NB4 (cell line): ENCODE results near the gene AKT1S1.

ENCODE experiments used
- CTCF ChIP-seq: IDR thresholded peaks from one replicate; pipeline ENCODE4 v1.5.1; 2012; ENCODE audit warnings: low read depth, low read length
- MYC ChIP-seq: IDR thresholded peaks from 2 replicates; pipeline ENCODE4 v1.6.1; 2011; ENCODE audit warnings: low read depth, low read length
- POLR2A ChIP-seq: IDR thresholded peaks from 2 replicates; pipeline ENCODE4 v1.6.1; 2011; ENCODE audit warnings: mild to moderate bottlenecking; ENCODE audit not compliant: insufficient read length; ENCODE audit errors: extremely low read depth
- TF ChIP-seq, protein P1 (sequence below): IDR thresholded peaks from 2 replicates; pipeline ENCODE4 v1.6.1; 2011; ENCODE audit warnings: low read depth, low read length

DNA sequence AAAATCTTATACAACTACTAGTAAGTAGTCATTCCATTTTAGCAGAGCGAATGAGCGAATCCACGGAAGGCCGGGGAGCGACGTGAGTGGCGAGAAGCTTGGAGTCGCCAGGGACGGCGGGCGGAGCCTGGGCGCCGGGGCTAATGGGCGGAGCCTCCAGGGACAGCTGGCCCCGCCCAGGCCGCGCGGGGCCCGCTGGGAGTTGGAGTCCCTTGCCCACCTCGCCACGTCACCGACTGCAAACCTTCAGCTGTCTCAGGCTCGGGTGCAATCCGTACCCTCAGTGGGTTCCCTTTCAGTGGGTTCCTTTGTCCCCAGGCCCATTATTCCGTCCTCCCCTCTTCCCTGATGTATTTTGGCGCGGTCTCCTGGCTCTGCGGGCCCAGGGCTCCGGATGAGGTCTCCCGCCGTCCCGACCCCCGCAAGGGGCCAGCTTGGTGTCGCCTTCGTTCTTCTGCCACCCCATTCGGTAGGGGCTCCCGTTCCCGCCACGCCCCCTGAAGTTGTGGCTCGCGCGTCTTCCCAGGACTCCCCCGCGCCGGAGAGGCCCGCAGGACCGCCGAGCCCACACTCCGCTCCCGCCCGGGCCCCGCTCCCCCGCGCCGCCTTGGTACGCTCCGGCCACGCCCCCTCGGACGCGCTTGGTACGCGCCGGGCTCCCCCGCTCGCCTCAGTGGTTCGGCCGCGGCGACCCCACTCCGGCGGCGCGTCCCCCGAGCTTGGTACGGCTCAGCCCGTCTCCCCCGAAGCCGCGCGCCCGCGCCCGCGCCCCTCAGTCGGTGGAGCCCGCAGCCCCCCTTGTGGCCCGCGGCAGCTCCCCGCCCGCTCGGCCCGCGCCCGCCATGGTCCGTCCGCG, 26.4 kb downstream of the AKT1S1 start, which contains the start of gene PTOV1:
- no peak for TF ChIP-seq CTCF
- peak; percentile 47 for TF ChIP-seq POLR2A
- TF ChIP-seq, protein P1, sequence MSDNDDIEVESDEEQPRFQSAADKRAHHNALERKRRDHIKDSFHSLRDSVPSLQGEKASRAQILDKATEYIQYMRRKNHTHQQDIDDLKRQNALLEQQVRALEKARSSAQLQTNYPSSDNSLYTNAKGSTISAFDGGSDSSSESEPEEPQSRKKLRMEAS, result peak; percentile 34; the same call in 1 of the 2 replicates
- peak; percentile 14; the same call in 1 of the 2 replicates for TF ChIP-seq MYC
